Osteoblast (primary cell): ENCODE data around the gene NDUFAF2. TPM values are rescaled to one million over a fixed set of nuclear protein-coding genes. Genes with fewer than 3 reads are reported as not detected.

Experiments used
- DNase-seq: peaks from one replicate; pipeline ENCODE4 v3.0.0; 2011; ENCODE audit warnings: low spot score, mixed read lengths; ENCODE audit not compliant: insufficient read length; ENCODE audit errors: missing footprints
- H2AFZ ChIP-seq: 2 replicates; pipeline ENCODE4 v1.6.0; 2011; ENCODE audit warnings: mild to moderate bottlenecking, low read length
- H3K27ac ChIP-seq: 2 replicates; pipeline ENCODE4 v1.5.1; 2011; ENCODE audit warnings: mild to moderate bottlenecking, low read depth, low read length, moderate library complexity
- H3K27me3 ChIP-seq: 2 replicates; pipeline ENCODE4 v1.6.0; 2012; ENCODE audit warnings: mild to moderate bottlenecking, control low read depth, inconsistent platforms, low read length, moderate library complexity; ENCODE audit not compliant: insufficient read depth
- H3K36me3 ChIP-seq: 2 replicates; pipeline ENCODE4 v1.5.1; 2011; ENCODE audit warnings: mild to moderate bottlenecking, low read length, control low read depth, moderate library complexity; ENCODE audit not compliant: insufficient read depth
- H3K4me1 ChIP-seq: 2 replicates; pipeline ENCODE4 v1.5.1; 2011; ENCODE audit warnings: mild to moderate bottlenecking, low read length, control low read depth, moderate library complexity; ENCODE audit not compliant: insufficient read depth
- H3K4me2 ChIP-seq: 2 replicates; pipeline ENCODE4 v1.6.0; 2011; ENCODE audit warnings: mild to moderate bottlenecking, low read length; ENCODE audit not compliant: insufficient read depth
- H3K4me3 ChIP-seq: fragments of 200-600 bp; sonication (generic); 3 replicates; pipeline ENCODE4 v1.5.1; 2012; ENCODE audit warnings: mild to moderate bottlenecking, low read length, inconsistent platforms; ENCODE audit not compliant: insufficient read depth
- H3K79me2 ChIP-seq: 2 replicates; pipeline ENCODE4 v1.6.0; 2012; ENCODE audit warnings: mild to moderate bottlenecking, low read length, control low read depth, inconsistent platforms; ENCODE audit not compliant: insufficient read depth
- H3K9me3 ChIP-seq: 2 replicates; pipeline ENCODE4 v1.5.1; 2011; ENCODE audit warnings: low read depth, low read length, control low read depth
- H4K20me1 ChIP-seq: 2 replicates; pipeline ENCODE4 v1.6.0; 2012; ENCODE audit warnings: mild to moderate bottlenecking, low read length, control low read depth; ENCODE audit not compliant: insufficient read depth
- CTCF ChIP-seq: IDR thresholded peaks from 2 replicates; pipeline ENCODE4 v1.5.1; 2011; ENCODE audit warnings: mild to moderate bottlenecking, low read depth, low read length, moderate library complexity; ENCODE audit errors: extremely low read depth
- total RNA-seq: library from RNA; depleted of rRNA; stranded (reverse); fragments of >200 nt; gene quantifications from 2 replicates; pipeline ENCODE4 v1.2.3, GENCODE V29; 2012

NDUFAF2 gene
- total RNA-seq, 1 donor, result 22.1 TPM

GRCh38 chr5:60945813-60946187 is 795 bp downstream of the NDUFAF2 start:
- Histone ChIP-seq H4K20me1 (peaks cover 12% of the 10 kb centered on the region), H2AFZ (peak overlapping the region; percentile 100), H3K36me3 (no peaks in the 10 kb centered on the region), H3K27ac (peak overlapping the region; percentile 87), H3K79me2 (peaks cover 83% of the 10 kb centered on the region), H3K27me3 (no peaks in the 10 kb centered on the region), H3K4me3 (peak overlapping the region; percentile 97), H3K9me3 (no peaks in the 10 kb centered on the region), H3K4me2 (peak overlapping the region; percentile 95), H3K4me1 (peaks cover 20% of the 10 kb centered on the region)
- no peak for TF ChIP-seq CTCF
- peak; percentile 62 for DNase-seq

- H3K4me3 ChIP-seq, result no peak overlapping the region
- H3K4me1 ChIP-seq, result peaks cover 17% of the 10 kb centered on the region
- peaks cover 82% of the 10 kb centered on the region for H3K79me2 ChIP-seq
- H2AFZ ChIP-seq, result no peak overlapping the region
- DNase-seq, result no peak
- TF ChIP-seq CTCF, result no peak
- H3K36me3 ChIP-seq, result no peaks in the 10 kb centered on the region
- no peaks in the 10 kb centered on the region for H3K27me3 ChIP-seq
- no peaks in the 10 kb centered on the region for H3K9me3 ChIP-seq
- H4K20me1 ChIP-seq, result peaks cover 12% of the 10 kb centered on the region
- H3K4me2 ChIP-seq, result no peak overlapping the region
- no peak overlapping the region for H3K27ac ChIP-seq
Measured at GRCh38 chr5:60948738-60949137, 3.7 kb downstream of the NDUFAF2 start.

GRCh38 chr5:60955239-60955638 is 10.2 kb downstream of the NDUFAF2 start:
- H3K79me2 ChIP-seq, result peaks cover 71% of the 10 kb centered on the region
- H3K27me3 ChIP-seq, result no peaks in the 10 kb centered on the region
- H2AFZ ChIP-seq, result no peak overlapping the region
- no peaks in the 10 kb centered on the region for H3K36me3 ChIP-seq
- H3K4me2 ChIP-seq, result no peak overlapping the region
- no peak for TF ChIP-seq CTCF
- no peaks in the 10 kb centered on the region for H4K20me1 ChIP-seq
- no peak overlapping the region for H3K4me3 ChIP-seq
- no peaks in the 10 kb centered on the region for H3K9me3 ChIP-seq
- DNase-seq, result no peak
- no peaks in the 10 kb centered on the region for H3K4me1 ChIP-seq
- H3K27ac ChIP-seq, result no peak overlapping the region

GRCh38 chr5:60958088-60958487 is 13.1 kb downstream of the NDUFAF2 start:
- Histone ChIP-seq H3K9me3 (no peaks in the 10 kb centered on the region), H3K27me3 (no peaks in the 10 kb centered on the region), H3K79me2 (peaks cover 58% of the 10 kb centered on the region), H3K27ac (no peak overlapping the region), H3K36me3 (no peaks in the 10 kb centered on the region), H3K4me1 (no peaks in the 10 kb centered on the region), H3K4me3 (no peak overlapping the region), H3K4me2 (no peak overlapping the region), H2AFZ (no peak overlapping the region), H4K20me1 (no peaks in the 10 kb centered on the region)
- DNase-seq, result no peak
- no peak for TF ChIP-seq CTCF
